SU-DHL-6 (cell line): ENCODE results near the gene SLC7A8.
"Not testable (repeated sequence)": the region's sequence is repeated elsewhere in the genome, so short reads cannot be mapped to it uniquely, and the experiment has no call there.

Source experiments
- H2AFZ ChIP-seq: fragments of 200-600 bp; sonication (generic); 2 replicates; pipeline ENCODE4 v1.6.1; 2014; ENCODE audit warnings: low read depth, mild to moderate bottlenecking, moderate library complexity, mixed read lengths, antibody characterized with exemption, low read length; ENCODE audit not compliant: severe bottlenecking
- H3F3A ChIP-seq: fragments of 200-600 bp; shearing (Covaris generic); 2 replicates; pipeline ENCODE4 v1.6.0; 2016; ENCODE audit warnings: antibody characterized with exemption, mild to moderate bottlenecking; ENCODE audit not compliant: insufficient read depth
- H3K27ac ChIP-seq: fragments of 200-600 bp; sonication (generic); 2 replicates; pipeline ENCODE4 v1.5.1; 2016; ENCODE audit warnings: low read depth, mild to moderate bottlenecking, low read length, moderate library complexity, mixed read lengths
- H3K27me3 ChIP-seq: fragments of 200-600 bp; sonication (generic), shearing (Covaris generic); 2 replicates; pipeline ENCODE4 v1.6.0; 2014; ENCODE audit warnings: mild to moderate bottlenecking, low read length
- H3K36me3 ChIP-seq: fragments of 200-600 bp; sonication (generic); 2 replicates; pipeline ENCODE4 v1.6.1; 2014; ENCODE audit warnings: mild to moderate bottlenecking, low read length, mixed read lengths
- H3K4me2 ChIP-seq: fragments of 300-600, 200-600 bp; shearing (Covaris generic), sonication (generic); 2 replicates; pipeline ENCODE4 v1.6.0; 2014; ENCODE audit warnings: low read length, low read depth, mild to moderate bottlenecking; ENCODE audit not compliant: poor library complexity, severe bottlenecking
- H3K4me3 ChIP-seq: fragments of 200-600 bp; sonication (generic); 2 replicates; pipeline ENCODE4 v1.5.1; 2014; ENCODE audit warnings: antibody characterized with exemption, low read length, mild to moderate bottlenecking, mixed read lengths; ENCODE audit not compliant: insufficient read depth, poor library complexity, severe bottlenecking
- H3K79me2 ChIP-seq: fragments of 200-600 bp; sonication (generic); 2 replicates; pipeline ENCODE4 v1.6.1; 2014; ENCODE audit warnings: mild to moderate bottlenecking, low read length, moderate library complexity; ENCODE audit not compliant: insufficient read depth
- H3K9ac ChIP-seq: fragments of 200-600 bp; sonication (generic); 2 replicates; pipeline ENCODE4 v1.7.0; 2014; ENCODE audit warnings: mild to moderate bottlenecking, low read length
- H3K9me2 ChIP-seq: fragments of 200-600 bp; sonication (generic); replicated peaks from 2 replicates; pipeline ENCODE4 v1.6.1; 2014; ENCODE audit warnings: low read length; ENCODE audit not compliant: insufficient read depth
- H3K9me3 ChIP-seq: fragments of 200-600 bp; sonication (generic); 2 replicates; pipeline ENCODE4 v1.6.1; 2014; ENCODE audit warnings: low read length, mixed read lengths; ENCODE audit not compliant: insufficient read depth
- H4K20me1 ChIP-seq: fragments of 200-600 bp; sonication (generic); 2 replicates; pipeline ENCODE4 v1.6.1; 2014; ENCODE audit warnings: low read depth, mild to moderate bottlenecking, antibody characterized with exemption, low read length, moderate library complexity, mixed read lengths
- CTCF ChIP-seq: fragments of 200-600 bp; sonication (generic); IDR thresholded peaks from one replicate; pipeline ENCODE4 v1.5.1; 2017; ENCODE audit warnings: antibody characterized with exemption, mild to moderate bottlenecking, low read length, moderate library complexity; ENCODE audit not compliant: insufficient read depth, poor library complexity, severe bottlenecking
- EZH2phosphoT487 ChIP-seq: fragments of 200-600 bp; sonication (generic), shearing (Covaris generic); conservative IDR thresholded peaks from 2 replicates; pipeline ENCODE4 v1.6.1; 2018; ENCODE audit warnings: mild to moderate bottlenecking, antibody characterized with exemption, low read length, moderate library complexity, mixed read lengths

SLC7A8 gene

GRCh38 chr14:23206422-23207145 is 23.1 kb upstream of the SLC7A8 start:
- Histone ChIP-seq H2AFZ (no peak overlapping the region), H3K36me3 (no peaks in the 10 kb centered on the region), H3F3A (no peaks in the 10 kb centered on the region), H3K9ac (no peak overlapping the region), H4K20me1 (no peaks in the 10 kb centered on the region), H3K27me3 (no peaks in the 10 kb centered on the region), H3K4me2 (no peak overlapping the region), H3K9me2 (no peaks in the 10 kb centered on the region), H3K9me3 (no peaks in the 10 kb centered on the region), H3K27ac (no peak overlapping the region), H3K79me2 (no peaks in the 10 kb centered on the region), H3K4me3 (no peak overlapping the region)
- TF ChIP-seq CTCF (no peak), EZH2phosphoT487 (no peak)

DNA sequence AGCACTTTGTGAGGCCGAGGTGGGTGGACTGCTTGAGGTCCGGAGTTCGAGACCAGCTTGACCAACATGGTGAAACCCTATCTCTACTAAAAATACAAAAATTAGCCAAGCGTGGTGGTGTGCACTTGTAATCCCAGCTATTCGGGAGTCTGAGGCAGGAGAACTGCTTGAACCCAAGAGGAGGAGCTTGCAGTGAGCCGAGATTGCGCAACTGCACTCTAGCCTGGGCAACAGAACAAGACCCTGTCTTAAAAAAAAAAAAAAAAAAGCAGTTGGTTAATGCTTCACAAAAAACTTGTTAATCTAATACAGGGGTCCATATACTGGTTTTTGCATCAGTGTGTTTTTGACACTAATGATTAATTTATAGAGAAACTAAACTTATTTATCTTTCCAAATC is 18.5 kb upstream of the SLC7A8 start:
- Histone ChIP-seq H3K9ac (no peak overlapping the region), H4K20me1 (no peaks in the 10 kb centered on the region), H3K4me2 (no peak overlapping the region), H3K27me3 (no peaks in the 10 kb centered on the region), H3K79me2 (no peaks in the 10 kb centered on the region), H3K36me3 (no peaks in the 10 kb centered on the region), H3K9me3 (no peaks in the 10 kb centered on the region), H3F3A (no peaks in the 10 kb centered on the region), H3K4me3 (no peak overlapping the region), H2AFZ (no peak overlapping the region), H3K27ac (no peak overlapping the region), H3K9me2 (no peaks in the 10 kb centered on the region)
- TF ChIP-seq EZH2phosphoT487 (no peak), CTCF (no peak)

GRCh38 chr14:23199141-23199540 is 15.7 kb upstream of the SLC7A8 start:
- H3K27ac ChIP-seq, H3K9ac ChIP-seq: not testable (repeated sequence)

DNA sequence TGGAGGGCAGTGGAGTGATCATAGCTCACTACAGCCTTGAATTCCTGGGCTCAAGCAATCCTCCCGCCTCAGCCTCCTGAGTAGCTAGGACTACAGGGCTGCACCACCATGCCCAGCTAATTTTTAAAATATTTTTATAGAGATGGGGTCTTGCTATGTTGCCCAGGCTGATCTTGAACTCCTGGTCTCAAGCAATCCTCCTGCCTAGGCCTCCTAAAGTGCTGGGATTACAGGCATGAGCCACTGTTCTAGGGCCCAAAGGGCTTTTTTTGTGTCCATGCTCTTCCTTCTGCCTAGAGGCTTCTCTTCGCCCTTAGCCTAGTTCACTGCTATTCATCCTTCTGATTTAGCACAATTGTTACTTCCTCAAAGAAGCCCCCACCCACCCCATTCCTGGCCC is 13.0 kb upstream of the SLC7A8 start:
- H3K9me3 ChIP-seq, H3K4me2 ChIP-seq, H3K9ac ChIP-seq, H3K79me2 ChIP-seq, H3F3A ChIP-seq, H3K4me3 ChIP-seq, H3K36me3 ChIP-seq, H3K9me2 ChIP-seq, H3K27me3 ChIP-seq, H3K27ac ChIP-seq, H2AFZ ChIP-seq, H4K20me1 ChIP-seq: not testable (repeated sequence)

More at GRCh38 chr14:23199141-23199540, 15.7 kb upstream of the SLC7A8 start:
- not testable (repeated sequence) for H3K79me2 ChIP-seq, H4K20me1 ChIP-seq, H3K27me3 ChIP-seq, H3K9me3 ChIP-seq, H3K9me2 ChIP-seq, H3K4me3 ChIP-seq, H3F3A ChIP-seq, H2AFZ ChIP-seq, H3K36me3 ChIP-seq, H3K4me2 ChIP-seq
